ENCODE data around the gene SNTB2. TPM values are rescaled to one million over a fixed set of nuclear protein-coding genes. Genes with fewer than 3 reads are reported as not detected.

SNTB2 gene
- total and polyA plus RNA-seq, 7 experiments from 2014 or later = 3.0 to 16.4 (median 11.2) TPM

- Histone ChIP-seq H3K27me3 (ENCODE audit: control insufficient read depth in 2 of 2, insufficient read depth in 2 of 2, low read length in 2 of 2) (no peaks in the 10 kb centered on the region), H3K36me3 (ENCODE audit: control insufficient read depth in 2 of 3, insufficient read depth in 3 of 3, low read length in 3 of 3) (no peaks in the 10 kb centered on the region), H3K9me3 (ENCODE audit: control insufficient read depth in 2 of 3, low read length in 3 of 3) (no peaks in the 10 kb centered on the region), H3K4me3 (ENCODE audit: low read length) (no peak overlapping the region), H3K27ac (ENCODE audit: low read depth, low read length) (no peak overlapping the region), H3K4me1 (ENCODE audit: control insufficient read depth in 2 of 2, insufficient read depth in 2 of 2, low read length in 2 of 2) (no peaks in the 10 kb centered on the region)
- H3K4me3 Mint-ChIP-seq = no peak overlapping the region
- H3K4me1 Mint-ChIP-seq = peaks cover 0 to 13% (median 5%) of the 10 kb centered on the region in 7 donors
- ATAC-seq (no peak), DNase-seq (no peak)
- intact Hi-C loops (cut with micrococcal nuclease) = no loop called here
- ChIA-PET POLR2A (no interaction called here), CTCF (no interaction called here)
- no peaks in the 10 kb centered on the region for H3K9me3 Mint-ChIP-seq
- H3K27me3 Mint-ChIP-seq = no peaks in the 10 kb centered on the region
- peaks cover 0 to 3% (median 0%) of the 10 kb centered on the region in 5 donors for H3K36me3 Mint-ChIP-seq
- H3K27ac Mint-ChIP-seq = no peak overlapping the region
These were observed 17.2 kb downstream of the SNTB2 start for GRCh38 chr16:69204172-69204571.

GRCh38 chr16:69209735-69210134 lies 22.8 kb downstream of the SNTB2 start:
- ATAC-seq = no peak
- ChIA-PET POLR2A (no interaction called here), CTCF (no interaction called here)
- Histone ChIP-seq H3K27me3 (ENCODE audit: control insufficient read depth in 2 of 2, insufficient read depth in 2 of 2, low read length in 2 of 2) (no peaks in the 10 kb centered on the region), H3K4me1 (ENCODE audit: control insufficient read depth in 2 of 2, insufficient read depth in 2 of 2, low read length in 2 of 2) (no peaks in the 10 kb centered on the region), H3K9me3 (ENCODE audit: control insufficient read depth in 2 of 3, low read length in 3 of 3) (no peaks in the 10 kb centered on the region), H3K4me3 (ENCODE audit: low read length) (no peak overlapping the region), H3K36me3 (ENCODE audit: control insufficient read depth in 2 of 3, insufficient read depth in 3 of 3, low read length in 3 of 3) (no peaks in the 10 kb centered on the region), H3K27ac (ENCODE audit: low read depth, low read length) (no peak overlapping the region)
- Mint-ChIP-seq H3K27ac (no peak overlapping the region), H3K36me3 (no peaks in the 10 kb centered on the region), H3K9me3 (no peaks in the 10 kb centered on the region), H3K4me1 (peaks cover 0 to 5% (median under 1%) of the 10 kb centered on the region in 7 donors), H3K27me3 (no peaks in the 10 kb centered on the region), H3K4me3 (no peak overlapping the region)
- no peak for DNase-seq
- intact Hi-C loops (cut with micrococcal nuclease) = no loop called here

- ATAC-seq (no peak), DNase-seq (no peak)
- Mint-ChIP-seq H3K4me3 (no peak overlapping the region), H3K4me1 (peaks cover 0 to 6% (median 0%) of the 10 kb centered on the region in 7 donors), H3K27me3 (no peaks in the 10 kb centered on the region), H3K36me3 (no peaks in the 10 kb centered on the region), H3K27ac (peak overlapping the region in 1 of 9 donors; percentile 6), H3K9me3 (no peaks in the 10 kb centered on the region)
- H3K4me1 ChIP-seq (ENCODE audit: control insufficient read depth in 2 of 2, insufficient read depth in 2 of 2, low read length in 2 of 2) = no peaks in the 10 kb centered on the region
- H3K27ac ChIP-seq (ENCODE audit: low read depth, low read length) = no peak overlapping the region
- ChIA-PET POLR2A (no interaction called here), CTCF (no interaction called here)
- H3K36me3 ChIP-seq (ENCODE audit: control insufficient read depth in 2 of 3, insufficient read depth in 3 of 3, low read length in 3 of 3) = no peaks in the 10 kb centered on the region
- H3K9me3 ChIP-seq (ENCODE audit: control insufficient read depth in 2 of 3, low read length in 3 of 3) = no peaks in the 10 kb centered on the region
- H3K4me3 ChIP-seq (ENCODE audit: low read length) = no peak overlapping the region
- intact Hi-C loops (cut with micrococcal nuclease) = no loop called here
- H3K27me3 ChIP-seq (ENCODE audit: control insufficient read depth in 2 of 2, insufficient read depth in 2 of 2, low read length in 2 of 2) = no peaks in the 10 kb centered on the region
These were observed 30.5 kb downstream of the SNTB2 start for GRCh38 chr16:69217433-69217832.

- Mint-ChIP-seq H3K27me3 (no peaks in the 10 kb centered on the region), H3K4me3 (no peak overlapping the region), H3K9me3 (no peaks in the 10 kb centered on the region), H3K27ac (no peak overlapping the region), H3K4me1 (peaks cover 0 to 6% (median 0%) of the 10 kb centered on the region in 7 donors), H3K36me3 (peaks cover 0 to 5% (median 0%) of the 10 kb centered on the region in 5 donors)
- Histone ChIP-seq H3K36me3 (ENCODE audit: control insufficient read depth in 2 of 3, insufficient read depth in 3 of 3, low read length in 3 of 3) (no peaks in the 10 kb centered on the region), H3K4me1 (ENCODE audit: control insufficient read depth in 2 of 2, insufficient read depth in 2 of 2, low read length in 2 of 2) (no peaks in the 10 kb centered on the region), H3K27ac (ENCODE audit: low read depth, low read length) (no peak overlapping the region), H3K27me3 (ENCODE audit: control insufficient read depth in 2 of 2, insufficient read depth in 2 of 2, low read length in 2 of 2) (no peaks in the 10 kb centered on the region), H3K9me3 (ENCODE audit: control insufficient read depth in 2 of 3, low read length in 3 of 3) (no peaks in the 10 kb centered on the region), H3K4me3 (ENCODE audit: low read length) (no peak overlapping the region)
- intact Hi-C loops (cut with micrococcal nuclease) = no loop called here
- no peak for DNase-seq
- ATAC-seq = no peak
- ChIA-PET CTCF (interaction anchor here (0.6 kb wide), 1 partner anchor 9 kb away, joined by 3 read pairs; no protein-coding TSS in a partner anchor), POLR2A (no interaction called here)
These were observed 32.3 kb downstream of the SNTB2 start for GRCh38 chr16:69219279-69219678.

GRCh38 chr16:69223882-69224281 lies 36.9 kb downstream of the SNTB2 start:
- Histone ChIP-seq H3K4me1 (ENCODE audit: control insufficient read depth in 2 of 2, insufficient read depth in 2 of 2, low read length in 2 of 2) (no peaks in the 10 kb centered on the region), H3K27ac (ENCODE audit: low read depth, low read length) (no peak overlapping the region), H3K27me3 (ENCODE audit: control insufficient read depth in 2 of 2, insufficient read depth in 2 of 2, low read length in 2 of 2) (no peaks in the 10 kb centered on the region), H3K36me3 (ENCODE audit: control insufficient read depth in 2 of 3, insufficient read depth in 3 of 3, low read length in 3 of 3) (no peaks in the 10 kb centered on the region), H3K9me3 (ENCODE audit: control insufficient read depth in 2 of 3, low read length in 3 of 3) (no peaks in the 10 kb centered on the region), H3K4me3 (ENCODE audit: low read length) (no peak overlapping the region)
- CTCF ChIA-PET = no interaction called here
- Mint-ChIP-seq H3K4me3 (no peak overlapping the region), H3K4me1 (peaks cover 0 to 2% (median 0%) of the 10 kb centered on the region in 7 donors), H3K27ac (no peak overlapping the region), H3K9me3 (no peaks in the 10 kb centered on the region), H3K27me3 (no peaks in the 10 kb centered on the region), H3K36me3 (peaks cover 0 to 5% (median 0%) of the 10 kb centered on the region in 5 donors)
- DNase-seq (no peak), ATAC-seq (no peak)
- intact Hi-C loops (cut with micrococcal nuclease) = no loop called here
- POLR2A ChIA-PET = no interaction called here

- Mint-ChIP-seq H3K4me3 (no peak overlapping the region), H3K9me3 (no peaks in the 10 kb centered on the region), H3K36me3 (peaks cover 0 to 5% (median 0%) of the 10 kb centered on the region in 5 donors), H3K27ac (no peak overlapping the region), H3K4me1 (no peaks in the 10 kb centered on the region), H3K27me3 (no peaks in the 10 kb centered on the region)
- ChIA-PET POLR2A (interaction anchor here (0.5 to 0.7 kb wide), 2 partner anchors 38 to 49 kb away, joined by 3 read pairs; no protein-coding TSS in a partner anchor), CTCF (no interaction called here)
- Histone ChIP-seq H3K27me3 (ENCODE audit: control insufficient read depth in 2 of 2, insufficient read depth in 2 of 2, low read length in 2 of 2) (no peaks in the 10 kb centered on the region), H3K36me3 (ENCODE audit: control insufficient read depth in 2 of 3, insufficient read depth in 3 of 3, low read length in 3 of 3) (no peaks in the 10 kb centered on the region), H3K4me3 (ENCODE audit: low read length) (no peak overlapping the region), H3K27ac (ENCODE audit: low read depth, low read length) (no peak overlapping the region), H3K9me3 (ENCODE audit: control insufficient read depth in 2 of 3, low read length in 3 of 3) (no peaks in the 10 kb centered on the region), H3K4me1 (ENCODE audit: control insufficient read depth in 2 of 2, insufficient read depth in 2 of 2, low read length in 2 of 2) (no peaks in the 10 kb centered on the region)
- intact Hi-C loops (cut with micrococcal nuclease) = no loop called here
- DNase-seq = no peak
- ATAC-seq = no peak
These were observed 38.2 kb downstream of the SNTB2 start for GRCh38 chr16:69225121-69225520.

- Histone ChIP-seq H3K9me3 (ENCODE audit: control insufficient read depth in 2 of 3, low read length in 3 of 3) (no peaks in the 10 kb centered on the region), H3K36me3 (ENCODE audit: control insufficient read depth in 2 of 3, insufficient read depth in 3 of 3, low read length in 3 of 3) (peaks cover 0 to 3% (median 0%) of the 10 kb centered on the region in 3 experiments), H3K4me3 (ENCODE audit: low read length) (no peak overlapping the region), H3K27me3 (ENCODE audit: control insufficient read depth in 2 of 2, insufficient read depth in 2 of 2, low read length in 2 of 2) (no peaks in the 10 kb centered on the region), H3K27ac (ENCODE audit: low read depth, low read length) (no peak overlapping the region), H3K4me1 (ENCODE audit: control insufficient read depth in 2 of 2, insufficient read depth in 2 of 2, low read length in 2 of 2) (no peaks in the 10 kb centered on the region)
- no peak overlapping the region for H3K4me3 Mint-ChIP-seq
- H3K36me3 Mint-ChIP-seq = peaks cover 0 to 3% (median 0%) of the 10 kb centered on the region in 5 donors
- H3K9me3 Mint-ChIP-seq = no peaks in the 10 kb centered on the region
- intact Hi-C loops (cut with micrococcal nuclease) = no loop called here
- DNase-seq (no peak), ATAC-seq (no peak)
- POLR2A ChIA-PET = no interaction called here
- no peaks in the 10 kb centered on the region for H3K27me3 Mint-ChIP-seq
- no peak overlapping the region for H3K27ac Mint-ChIP-seq
- CTCF ChIA-PET = no interaction called here
- peaks cover 0 to 3% (median 0%) of the 10 kb centered on the region in 7 donors for H3K4me1 Mint-ChIP-seq
These were observed 46.2 kb downstream of the SNTB2 start for GRCh38 chr16:69233124-69233523.

All from naive thymus-derived CD4-positive, alpha-beta T cell (primary cell).